ENCODE results near the gene NOP56.

GRCh38 chr20:2637246-2637645 lies 15.2 kb upstream of the NOP56 start:
- no peak for TF ChIP-seq ZBTB33 (IDR thresholded peaks at IDR 0.05; ENCODE audit: extremely low read depth, insufficient replicate concordance, low read length)
- TF ChIP-seq POLR2AphosphoS5 (IDR thresholded peaks at IDR 0.05; ENCODE audit: low read depth, low read length), result no peak
- no peak for TF ChIP-seq CTCF (IDR thresholded peaks at IDR 0.05 in 2 of 3, conservative IDR thresholded peaks at IDR 0.05 in 1 of 3; ENCODE audit: borderline replicate concordance in 1 of 3, insufficient read depth in 1 of 3, low read depth in 2 of 3, low read length in 2 of 3)
- TF ChIP-seq FOSL1 (IDR thresholded peaks at IDR 0.05; ENCODE audit: low read depth), result no peak
- TF ChIP-seq ELF1 (IDR thresholded peaks at IDR 0.05; ENCODE audit: borderline replicate concordance, low read depth), result no peak
